Measurements from ENCODE around the gene MAP3K15. TPM values are rescaled to one million over a fixed set of nuclear protein-coding genes. Genes with fewer than 3 reads are reported as not detected.

MAP3K15 gene
- total RNA-seq, 2 experiments from 2014 or later: 1.8 to 2.2 TPM

GRCh38 chrX:19403696-19404095, 111.6 kb downstream of the MAP3K15 start:
- Mint-ChIP-seq H3K27ac (no peak overlapping the region), H3K27me3 (peaks cover 7% of the 10 kb centered on the region), H3K9me3 (no peaks in the 10 kb centered on the region), H3K4me1 (ENCODE audit: low read depth) (no peaks in the 10 kb centered on the region), H3K4me3 (no peak overlapping the region), H3K36me3 (ENCODE audit: low read depth) (no peaks in the 10 kb centered on the region)
- intact Hi-C loops (cut with micrococcal nuclease): no loop called here
- POLR2A ChIA-PET: no interaction called here
- no peak for ATAC-seq
- CTCF ChIA-PET: no interaction called here
- no peak for DNase-seq
- no peak for TF ChIP-seq CTCF (IDR thresholded peaks at IDR 0.05)

- Mint-ChIP-seq H3K27ac (no peak overlapping the region), H3K27me3 (no peaks in the 10 kb centered on the region), H3K9me3 (no peaks in the 10 kb centered on the region), H3K4me3 (no peak overlapping the region), H3K36me3 (ENCODE audit: low read depth) (no peaks in the 10 kb centered on the region), H3K4me1 (ENCODE audit: low read depth) (no peaks in the 10 kb centered on the region)
- ATAC-seq: no peak
- intact Hi-C loops (cut with micrococcal nuclease): no loop called here
- CTCF ChIA-PET: interaction anchor here (1.5 kb wide), 1 partner anchor 10 kb away, joined by 4 read pairs; no protein-coding TSS in a partner anchor
- POLR2A ChIA-PET: no interaction called here
- TF ChIP-seq CTCF (IDR thresholded peaks at IDR 0.05): no peak
- no peak for DNase-seq
Observed at GRCh38 chrX:19392703-19393102, 122.6 kb downstream of the MAP3K15 start.

GRCh38 chrX:19392078-19392477, 123.2 kb downstream of the MAP3K15 start:
- H3K4me3 Mint-ChIP-seq: no peak overlapping the region
- no peak for TF ChIP-seq CTCF (IDR thresholded peaks at IDR 0.05)
- ChIA-PET CTCF (interaction anchor here (1.5 kb wide), 1 partner anchor 9 kb away, joined by 4 read pairs; no protein-coding TSS in a partner anchor), POLR2A (no interaction called here)
- ATAC-seq: no peak
- no peaks in the 10 kb centered on the region for H3K9me3 Mint-ChIP-seq
- no peaks in the 10 kb centered on the region for H3K27me3 Mint-ChIP-seq
- no peak overlapping the region for H3K27ac Mint-ChIP-seq
- DNase-seq: no peak
- intact Hi-C loops (cut with micrococcal nuclease): no loop called here
- no peaks in the 10 kb centered on the region for H3K36me3 Mint-ChIP-seq (ENCODE audit: low read depth)
- H3K4me1 Mint-ChIP-seq (ENCODE audit: low read depth): no peaks in the 10 kb centered on the region

- no peak for TF ChIP-seq CTCF (IDR thresholded peaks at IDR 0.05)
- no peak overlapping the region for H3K27ac Mint-ChIP-seq
- H3K36me3 Mint-ChIP-seq (ENCODE audit: low read depth): no peaks in the 10 kb centered on the region
- no peak overlapping the region for H3K4me3 Mint-ChIP-seq
- H3K4me1 Mint-ChIP-seq (ENCODE audit: low read depth): no peaks in the 10 kb centered on the region
- no peak for ATAC-seq
- no peaks in the 10 kb centered on the region for H3K27me3 Mint-ChIP-seq
- intact Hi-C loops (cut with micrococcal nuclease): no loop called here
- ChIA-PET CTCF (interaction anchor here (1.5 kb wide), 1 partner anchor 17 kb away, joined by 5 read pairs; no protein-coding TSS in a partner anchor), POLR2A (no interaction called here)
- no peak for DNase-seq
- H3K9me3 Mint-ChIP-seq: no peaks in the 10 kb centered on the region
Observed at GRCh38 chrX:19389227-19389845, 126.0 kb downstream of the MAP3K15 start.

- ChIA-PET POLR2A (no interaction called here), CTCF (interaction anchor here (1.5 kb wide), 1 partner anchor 16 kb away, joined by 5 read pairs; no protein-coding TSS in a partner anchor)
- H3K27me3 Mint-ChIP-seq: no peaks in the 10 kb centered on the region
- no peak for TF ChIP-seq CTCF (IDR thresholded peaks at IDR 0.05)
- DNase-seq (no peak), ATAC-seq (no peak)
- H3K27ac Mint-ChIP-seq: no peak overlapping the region
- no peaks in the 10 kb centered on the region for H3K9me3 Mint-ChIP-seq
- intact Hi-C loops (cut with micrococcal nuclease): no loop called here
- H3K36me3 Mint-ChIP-seq (ENCODE audit: low read depth): no peaks in the 10 kb centered on the region
- no peaks in the 10 kb centered on the region for H3K4me1 Mint-ChIP-seq (ENCODE audit: low read depth)
- no peak overlapping the region for H3K4me3 Mint-ChIP-seq
Observed at GRCh38 chrX:19388741-19389140, 126.6 kb downstream of the MAP3K15 start.
